ENCODE results near the gene CDK14.

CDK14 gene

DNA sequence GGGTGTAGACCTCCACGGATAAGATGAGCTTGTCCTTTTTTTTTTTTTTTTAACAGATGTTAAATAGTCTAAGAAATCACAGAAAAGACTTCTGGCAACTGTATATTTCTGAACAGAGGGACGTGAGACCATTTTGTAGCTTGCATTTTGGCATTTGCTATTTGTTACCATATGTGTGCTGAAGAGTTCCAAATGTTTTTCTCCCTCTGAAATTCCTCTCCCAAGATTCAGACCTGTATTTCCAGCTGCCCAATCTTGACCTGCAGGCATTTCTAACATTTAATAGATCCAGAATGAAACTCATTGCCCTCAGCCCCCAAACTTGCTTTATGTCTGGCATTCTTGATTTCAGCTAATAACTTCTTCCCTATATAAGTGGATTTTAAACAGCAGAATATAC is 445.0 kb downstream of the CDK14 start:
- in situ Hi-C loops (cut with MboI; ENCODE audit: low sequenced_read_pairs), result no loop called here

- in situ Hi-C loops (cut with MboI; ENCODE audit: low sequenced_read_pairs), result no loop called here
Observed at GRCh38 chr7:91041901-91042484, 445.9 kb downstream of the CDK14 start.

GRCh38 chr7:91043186-91043585 is 447.1 kb downstream of the CDK14 start:
- in situ Hi-C loops (cut with MboI; ENCODE audit: low sequenced_read_pairs), result no loop called here

- in situ Hi-C loops (cut with MboI; ENCODE audit: low sequenced_read_pairs), result no loop called here
Observed at GRCh38 chr7:91043924-91044645, 448.0 kb downstream of the CDK14 start.

GRCh38 chr7:91045606-91046005 is 449.5 kb downstream of the CDK14 start:
- in situ Hi-C loops (cut with MboI; ENCODE audit: low sequenced_read_pairs), result no loop called here

- in situ Hi-C loops (cut with MboI; ENCODE audit: low sequenced_read_pairs), result no loop called here
Observed at GRCh38 chr7:91046322-91047089, 450.4 kb downstream of the CDK14 start.

GRCh38 chr7:91047636-91048035 is 451.5 kb downstream of the CDK14 start:
- in situ Hi-C loops (cut with MboI; ENCODE audit: low sequenced_read_pairs), result no loop called here

- in situ Hi-C loops (cut with MboI; ENCODE audit: low sequenced_read_pairs), result no loop called here
Observed at GRCh38 chr7:91050677-91051076, 454.6 kb downstream of the CDK14 start.

GRCh38 chr7:91051966-91052365 is 455.8 kb downstream of the CDK14 start:
- in situ Hi-C loops (cut with MboI; ENCODE audit: low sequenced_read_pairs), result no loop called here

DNA sequence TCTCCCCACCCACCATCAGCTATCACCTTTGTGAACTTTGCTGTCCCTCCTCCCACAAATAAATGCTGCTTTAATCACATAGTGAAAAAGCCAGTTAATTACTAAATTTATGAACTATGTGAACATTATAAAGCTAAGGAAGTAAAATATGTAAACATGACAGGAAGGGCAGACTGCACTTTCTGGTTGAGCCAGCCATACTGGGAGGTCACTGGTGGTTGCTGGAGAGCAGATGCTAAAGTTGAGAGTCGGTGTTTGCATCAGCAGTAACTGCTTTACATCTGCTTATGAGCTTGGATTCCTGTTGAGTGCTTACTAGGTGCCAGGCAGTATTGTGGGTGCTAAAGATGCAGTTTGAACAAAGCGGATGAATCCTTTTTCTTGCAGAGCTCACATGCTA is 458.3 kb downstream of the CDK14 start:
- in situ Hi-C loops (cut with MboI; ENCODE audit: low sequenced_read_pairs), result no loop called here

DNA sequence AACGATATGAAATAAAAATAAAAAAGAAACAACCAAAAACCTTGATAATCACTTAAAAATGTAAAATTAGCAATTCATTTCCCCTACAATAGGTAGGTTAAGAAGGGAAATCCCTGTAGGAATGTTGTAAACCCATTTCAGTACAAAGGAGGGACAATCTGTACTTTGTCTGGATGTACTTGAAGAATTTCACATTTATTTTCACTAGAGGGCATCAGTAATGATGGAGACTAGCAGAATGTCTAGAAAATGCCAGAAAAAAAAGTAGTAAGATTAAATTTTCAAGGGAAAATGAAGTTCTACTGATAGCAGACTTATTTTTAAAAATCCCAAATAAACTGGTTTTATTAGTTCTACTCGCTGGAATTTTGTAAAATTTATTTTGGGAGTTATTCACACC is 459.1 kb downstream of the CDK14 start:
- in situ Hi-C loops (cut with MboI; ENCODE audit: low sequenced_read_pairs), result no loop called here

DNA sequence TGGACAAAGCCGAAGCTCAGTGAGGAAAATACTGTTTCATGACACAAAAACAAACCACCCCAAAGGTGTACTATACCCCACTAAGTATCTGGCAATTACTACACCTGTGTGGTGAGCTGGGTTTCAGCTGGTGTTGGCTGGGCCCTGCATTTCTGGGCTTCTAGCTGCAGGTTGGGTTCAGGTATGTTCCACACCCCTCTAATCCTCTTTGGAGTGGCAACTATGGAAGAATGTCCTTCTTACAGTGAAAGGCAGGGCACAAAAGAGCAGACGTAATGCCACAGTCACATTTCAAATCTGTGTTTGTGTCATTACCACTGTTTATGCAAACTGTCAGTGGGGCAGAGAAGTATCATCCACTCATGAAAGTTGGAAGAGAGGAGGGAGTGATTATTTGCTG is 466.6 kb downstream of the CDK14 start:
- in situ Hi-C loops (cut with MboI; ENCODE audit: low sequenced_read_pairs), result no loop called here

- in situ Hi-C loops (cut with MboI; ENCODE audit: low sequenced_read_pairs), result no loop called here
Observed at GRCh38 chr7:91064052-91064451, 467.9 kb downstream of the CDK14 start.

DNA sequence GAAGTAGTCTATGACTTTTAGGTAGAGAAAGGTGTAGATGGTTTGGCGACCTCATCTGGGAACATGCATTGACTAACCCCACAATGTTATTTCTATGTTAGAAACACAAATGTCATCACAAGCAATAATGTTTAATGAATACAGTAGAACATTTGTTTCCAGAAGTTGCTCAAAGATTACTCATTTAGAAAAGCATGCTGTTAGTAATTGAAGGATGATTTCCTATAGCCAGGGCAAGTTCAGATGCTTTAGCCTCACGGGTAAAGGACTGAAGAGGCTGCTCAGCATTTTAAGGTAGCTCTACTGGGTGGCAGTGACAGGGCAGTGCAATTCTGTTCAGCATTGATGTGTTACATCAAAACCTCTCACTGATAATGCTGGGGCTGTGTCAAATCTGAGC is 468.8 kb downstream of the CDK14 start:
- in situ Hi-C loops (cut with MboI; ENCODE audit: low sequenced_read_pairs), result no loop called here

DNA sequence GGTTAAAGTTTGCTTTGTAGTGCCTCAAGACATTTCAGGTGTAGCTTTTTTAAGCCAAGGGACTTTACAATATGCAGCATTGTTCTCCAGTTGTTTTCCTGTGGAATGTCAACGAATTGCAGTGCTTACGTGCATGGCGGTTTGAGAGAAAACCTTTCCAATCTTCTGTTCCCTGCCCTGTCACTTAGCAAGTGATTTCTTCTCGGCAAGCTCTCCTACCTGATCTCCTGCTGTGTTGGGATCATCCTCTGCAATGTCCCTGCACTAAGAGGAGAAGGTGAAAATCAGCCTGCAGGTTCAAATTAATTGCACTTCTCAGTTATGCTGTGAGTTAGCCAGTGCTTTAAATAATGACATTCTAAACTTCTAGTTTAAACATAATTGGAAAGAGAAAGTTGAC is 470.5 kb downstream of the CDK14 start:
- in situ Hi-C loops (cut with MboI; ENCODE audit: low sequenced_read_pairs), result no loop called here

- in situ Hi-C loops (cut with MboI; ENCODE audit: low sequenced_read_pairs), result no loop called here
Observed at GRCh38 chr7:91067242-91067641, 471.1 kb downstream of the CDK14 start.

- in situ Hi-C loops (cut with MboI; ENCODE audit: low sequenced_read_pairs), result no loop called here
Observed at GRCh38 chr7:91068136-91068795, 472.1 kb downstream of the CDK14 start.

DNA sequence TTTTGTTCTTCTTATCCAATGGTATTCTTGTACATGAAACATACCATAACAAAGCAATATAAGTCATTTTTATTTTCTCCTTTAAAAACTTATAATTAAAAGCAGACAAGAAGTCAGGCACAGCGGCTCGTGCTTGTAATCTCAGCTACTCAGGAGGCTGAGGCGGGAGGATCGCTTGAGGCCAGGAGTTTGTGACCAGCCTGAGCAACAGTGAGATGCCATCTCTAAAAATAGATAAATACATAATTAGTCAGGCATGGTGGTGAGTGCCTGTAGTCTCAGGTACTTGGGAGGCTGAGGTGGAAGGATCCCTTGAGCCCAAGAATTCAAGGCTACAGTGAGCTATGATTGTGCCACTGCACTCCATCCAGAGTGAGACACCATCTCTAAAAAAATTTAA is 473.0 kb downstream of the CDK14 start:
- in situ Hi-C loops (cut with MboI; ENCODE audit: low sequenced_read_pairs), result no loop called here

GRCh38 chr7:91079487-91079886 is 483.4 kb downstream of the CDK14 start:
- in situ Hi-C loops (cut with MboI; ENCODE audit: low sequenced_read_pairs), result loop anchor here (25.0 kb wide), 1 partner anchor 558 kb away; no protein-coding TSS in a partner anchor

DNA sequence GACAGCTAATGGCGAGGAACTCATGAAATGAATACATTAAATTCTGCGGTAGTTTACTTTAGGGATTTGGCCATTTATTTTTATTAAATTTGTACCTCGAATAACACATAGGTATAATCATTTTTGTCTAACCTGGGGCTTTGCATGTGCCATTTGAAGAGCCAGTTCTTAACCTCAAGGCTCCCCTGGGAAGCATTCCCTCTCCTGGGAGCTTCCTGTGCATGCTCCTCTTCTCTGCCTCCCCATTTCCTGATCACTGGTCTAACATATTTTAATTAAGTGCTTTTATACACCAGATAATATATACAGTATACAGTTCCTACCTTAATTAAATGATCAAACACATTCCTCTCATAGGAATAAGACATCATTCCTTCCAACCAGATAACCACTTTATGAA is 484.2 kb downstream of the CDK14 start:
- in situ Hi-C loops (cut with MboI; ENCODE audit: low sequenced_read_pairs), result loop anchor here (25.0 kb wide), 1 partner anchor 557 kb away; no protein-coding TSS in a partner anchor

- in situ Hi-C loops (cut with MboI; ENCODE audit: low sequenced_read_pairs), result loop anchor here (25.0 kb wide), 1 partner anchor 555 kb away; no protein-coding TSS in a partner anchor
Observed at GRCh38 chr7:91082038-91082437, 485.9 kb downstream of the CDK14 start.
